CD4-positive, alpha-beta T cell treated with Interleukin-2 at 100 ng/mL for 4 hours (primary cell): Measurements from ENCODE around the gene C17orf50.
A peak's percentile ranks its signal among the peaks of the same experiment; 100 is the strongest.

ENCODE experiments used
- DNase-seq: peaks from one replicate; pipeline ENCODE4 v3.0.0-alpha.2; 2020; ENCODE audit warnings: low spot score

Gene C17orf50

DNA sequence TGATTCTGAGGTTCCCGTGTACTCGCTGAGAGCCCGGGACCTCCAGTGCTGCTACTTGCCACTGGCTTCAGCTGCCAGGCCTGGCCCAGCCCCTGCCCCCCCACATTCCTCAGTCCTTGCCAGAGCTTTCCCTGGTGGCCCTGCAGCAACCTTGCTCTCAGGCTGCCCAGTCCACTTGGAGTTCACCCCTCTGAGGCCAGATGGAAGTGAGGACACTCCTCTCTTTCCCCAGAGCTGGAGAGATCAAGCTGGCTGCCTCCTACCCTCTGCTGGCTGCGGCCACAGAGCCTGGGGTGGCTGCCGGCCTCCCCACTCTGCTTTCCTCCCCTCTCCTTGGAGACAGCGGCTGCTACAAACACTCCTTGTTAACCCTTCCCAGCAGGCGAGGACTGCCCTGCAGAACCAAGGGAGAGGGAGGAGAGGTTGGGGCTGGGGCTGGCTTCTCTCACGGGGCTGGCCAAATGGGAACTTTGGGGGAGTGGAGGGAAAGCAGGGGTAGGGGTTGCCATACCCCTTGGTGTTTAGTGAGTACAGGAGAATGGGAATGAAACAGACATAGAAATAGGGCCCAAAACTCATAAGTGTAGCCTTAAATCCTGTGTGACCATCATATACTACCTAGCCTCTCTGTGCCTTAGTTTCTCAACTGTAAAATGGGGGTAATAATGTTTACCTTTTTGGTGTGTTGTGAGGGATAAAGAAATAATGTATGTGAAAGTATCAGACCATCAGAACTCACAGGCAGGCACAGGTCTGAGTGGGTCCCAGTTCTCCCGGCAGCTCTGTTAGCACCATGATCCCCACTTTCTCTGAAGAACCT lies 7.5 kb upstream of the C17orf50 start, which contains the start of gene GAS2L2:
GAS2L2 (minus strand) TSS at position 295 of the 820 bp plus-strand sequence. CDS start 389 bp downstream, outside the sequence.
- no peak for DNase-seq

GRCh38 chr17:35757243-35757642 lies 3.4 kb upstream of the C17orf50 start:
- DNase-seq: no peak

DNA sequence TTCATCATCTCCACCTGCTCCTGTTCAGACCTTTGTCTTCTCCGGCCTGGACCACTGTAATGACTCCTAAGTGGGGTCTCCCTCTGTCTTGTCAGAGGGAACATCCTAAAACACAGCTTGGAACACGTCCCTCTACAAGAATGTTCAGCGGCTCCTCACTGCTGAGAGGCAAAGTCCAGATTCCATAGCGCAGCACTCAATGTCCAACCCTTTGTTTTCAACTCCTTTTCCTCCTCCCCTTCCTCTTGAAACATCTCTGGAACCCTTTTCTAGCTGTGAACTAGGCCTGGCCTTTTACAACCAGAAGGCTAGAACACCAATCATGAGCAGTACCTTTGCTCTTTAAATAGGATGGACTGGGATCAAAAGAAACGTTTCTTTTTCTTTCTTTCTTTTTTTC lies 914 bp downstream of the C17orf50 start:
- DNase-seq: no peak

DNA sequence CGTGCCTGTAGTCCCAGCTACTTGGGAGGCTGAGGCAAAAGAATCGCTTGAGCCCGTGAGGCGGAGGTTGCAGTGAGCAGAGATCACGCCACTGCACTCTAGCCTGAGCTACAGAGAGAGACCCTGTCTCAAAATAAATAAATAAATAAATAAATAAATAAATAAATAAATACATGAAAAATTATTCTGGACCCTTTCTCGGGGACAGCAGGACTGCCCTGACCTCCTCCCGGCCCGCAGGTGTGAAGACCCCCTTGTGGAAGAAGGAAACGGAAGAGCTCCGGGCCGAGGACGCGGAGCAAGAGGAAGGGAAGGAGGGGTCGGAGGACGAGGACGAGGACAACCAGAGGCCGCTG lies 3.1 kb downstream of the C17orf50 start:
- DNase-seq: no peak

- peak; percentile 89 for DNase-seq
Observed at GRCh38 chr17:35764123-35764991, 3.7 kb downstream of the C17orf50 start.

DNA sequence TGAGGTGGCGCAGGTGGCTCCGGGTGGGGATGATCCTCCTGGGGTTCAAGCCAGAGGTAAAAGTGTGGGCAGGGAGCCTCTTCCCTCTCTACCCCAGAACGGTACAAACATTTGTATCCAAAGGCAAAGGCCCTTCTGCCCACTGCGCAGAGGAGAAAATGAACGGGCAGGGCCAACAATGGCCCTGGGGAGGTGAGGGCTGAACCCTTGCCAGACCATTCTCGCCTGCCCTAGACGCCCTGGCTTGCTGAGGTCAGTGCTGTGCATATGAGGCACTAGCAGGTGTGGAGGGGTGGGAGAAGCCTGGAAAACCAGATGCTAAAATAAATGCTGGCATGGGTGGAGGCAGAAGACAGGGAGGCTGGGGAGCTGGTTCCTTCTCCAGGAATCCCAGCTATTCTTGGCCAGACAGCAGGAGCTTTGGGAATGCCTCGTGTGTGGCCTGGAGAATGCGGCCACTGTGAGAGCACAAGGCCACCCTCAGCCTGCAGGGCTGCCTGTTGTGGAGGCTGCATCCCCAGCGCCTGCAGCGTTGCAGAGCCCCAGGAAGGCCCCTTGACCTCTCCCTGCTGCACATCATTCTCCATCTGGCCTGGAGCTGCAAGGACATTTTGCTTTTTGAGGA lies 4.5 kb downstream of the C17orf50 start:
- DNase-seq: no peak

GRCh38 chr17:35765756-35766488 lies 5.2 kb downstream of the C17orf50 start:
- no peak for DNase-seq

DNA sequence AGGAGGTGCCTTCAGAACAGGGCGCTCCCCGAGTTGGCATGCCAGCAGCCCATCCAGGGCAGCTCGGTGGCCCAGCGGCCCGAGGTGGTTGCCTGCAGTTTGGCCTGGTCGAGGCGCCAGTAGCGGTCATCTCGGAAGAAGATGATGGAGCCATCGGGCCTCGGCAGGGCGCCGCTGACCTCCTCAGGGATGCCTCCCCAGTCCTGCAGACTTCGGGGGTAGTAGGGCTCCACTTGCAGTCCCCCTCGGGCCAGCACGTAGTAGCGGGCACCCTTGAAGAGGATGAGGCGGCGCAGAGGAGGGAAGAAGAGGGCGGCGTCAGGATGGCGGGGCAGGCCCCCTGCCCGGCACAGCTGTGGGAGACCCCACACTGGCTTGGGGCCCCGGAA lies 5.8 kb downstream of the C17orf50 start:
- DNase-seq: no peak

- DNase-seq: peak; percentile 40
Observed at GRCh38 chr17:35766903-35767510, 6.3 kb downstream of the C17orf50 start.

DNA sequence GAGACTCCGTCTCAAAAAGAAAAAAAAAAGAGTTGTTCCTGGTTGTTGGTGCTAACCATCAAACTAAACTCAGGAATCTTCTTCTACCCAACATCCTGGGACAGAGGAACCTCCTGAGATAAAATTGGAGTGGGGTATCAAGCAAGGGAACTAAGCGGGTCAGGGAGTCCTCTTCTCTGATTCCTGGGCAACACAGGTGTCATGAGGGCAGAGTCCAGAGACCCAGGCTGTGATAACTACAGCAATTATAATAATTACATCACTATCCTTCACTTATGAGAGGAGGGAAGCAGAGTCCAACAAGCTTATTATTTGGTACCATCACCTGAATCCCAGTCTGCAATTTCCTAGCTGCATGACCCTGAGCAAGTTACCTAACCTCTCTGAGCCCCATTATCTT lies 8.1 kb downstream of the C17orf50 start:
- no peak for DNase-seq

DNA sequence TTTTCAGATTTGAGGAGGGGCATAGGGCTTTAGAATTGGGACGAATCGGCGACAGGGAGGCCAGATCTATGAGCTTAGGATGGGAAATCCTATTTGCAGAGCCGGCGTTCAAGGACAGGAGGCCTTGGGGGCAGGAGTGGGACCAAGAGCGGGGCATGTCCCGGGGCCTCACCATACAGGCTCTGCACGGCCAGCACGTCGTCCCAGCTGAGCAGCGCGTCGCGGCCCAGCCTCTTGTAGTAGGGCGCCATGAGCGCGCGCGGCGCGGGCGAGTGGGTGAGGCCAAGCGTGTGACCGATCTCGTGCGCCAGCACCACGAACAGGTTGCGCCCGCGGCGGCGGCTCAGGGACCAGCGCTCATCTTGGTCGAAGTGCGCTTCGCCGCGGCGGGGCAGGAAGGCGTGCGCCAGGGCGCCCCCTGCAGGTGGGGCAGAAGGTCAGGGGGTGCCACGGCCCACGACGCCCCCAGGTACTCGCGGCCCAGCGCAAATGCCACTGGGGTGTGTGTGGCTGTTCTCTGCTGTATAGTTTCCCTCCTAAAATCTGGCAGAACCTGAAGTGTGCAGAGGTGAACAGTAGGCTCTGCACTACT lies 9.3 kb downstream of the C17orf50 start:
- no peak for DNase-seq

DNA sequence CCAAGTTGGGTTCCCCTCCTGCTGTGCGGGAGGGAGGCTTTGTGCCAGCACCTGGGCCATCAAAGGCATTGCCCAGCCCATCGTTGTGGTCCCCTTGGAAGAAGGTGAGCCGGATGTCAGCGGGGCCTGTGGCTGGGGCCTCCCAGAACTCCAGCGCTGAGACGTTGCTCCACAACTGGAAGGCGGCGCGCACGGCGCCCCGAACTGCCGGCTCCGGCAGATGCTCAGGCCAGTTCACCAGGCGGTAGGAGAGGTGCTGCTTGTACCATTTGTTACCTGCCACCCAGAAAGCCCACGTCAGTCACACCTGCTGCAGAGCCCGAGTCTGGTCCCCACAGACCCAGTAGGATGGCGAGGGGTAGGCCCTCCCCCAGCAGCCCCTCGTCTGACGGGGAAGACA lies 12.4 kb downstream of the C17orf50 start:
- no peak for DNase-seq

DNA sequence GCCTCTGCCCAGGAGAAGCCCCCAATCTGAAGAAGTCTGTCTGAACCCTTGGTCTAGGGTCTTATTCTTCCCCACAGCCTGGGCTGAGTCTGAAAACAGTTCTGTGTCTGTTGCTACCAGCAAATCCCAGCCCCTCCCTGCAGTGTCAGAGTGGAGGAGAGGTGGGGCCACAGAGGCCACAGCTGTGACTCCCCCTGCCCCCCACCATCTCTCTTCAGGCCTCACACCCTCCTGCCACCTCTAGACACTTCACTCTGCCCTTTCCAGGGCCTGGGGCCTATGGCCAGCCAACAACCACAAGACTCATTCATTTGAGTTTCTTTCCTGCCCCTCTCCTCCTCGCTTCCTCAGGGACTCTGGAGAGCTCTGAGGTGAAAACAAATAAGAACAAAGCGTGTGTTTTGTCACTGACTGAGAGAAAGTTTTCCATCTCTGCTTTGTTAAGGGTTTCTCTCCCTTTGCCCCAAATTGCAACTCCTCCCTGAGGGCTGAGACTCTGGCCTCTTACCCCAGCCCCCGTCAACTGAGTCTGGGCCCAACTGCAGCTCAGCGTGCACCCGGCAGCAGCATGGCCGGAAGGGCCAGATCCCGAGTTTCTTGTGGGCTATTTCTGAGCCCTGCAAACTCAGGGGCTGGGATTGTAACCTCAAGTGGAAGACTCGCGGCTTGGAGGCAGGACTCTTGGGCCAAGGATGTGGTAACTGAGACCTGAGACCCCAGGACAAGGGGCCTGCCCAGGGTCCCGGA lies 13.2 kb downstream of the C17orf50 start:
- no peak for DNase-seq

GRCh38 chr17:35774499-35774898 lies 13.8 kb downstream of the C17orf50 start:
- no peak for DNase-seq

GRCh38 chr17:35775039-35775438 lies 14.4 kb downstream of the C17orf50 start:
- DNase-seq: no peak

DNA sequence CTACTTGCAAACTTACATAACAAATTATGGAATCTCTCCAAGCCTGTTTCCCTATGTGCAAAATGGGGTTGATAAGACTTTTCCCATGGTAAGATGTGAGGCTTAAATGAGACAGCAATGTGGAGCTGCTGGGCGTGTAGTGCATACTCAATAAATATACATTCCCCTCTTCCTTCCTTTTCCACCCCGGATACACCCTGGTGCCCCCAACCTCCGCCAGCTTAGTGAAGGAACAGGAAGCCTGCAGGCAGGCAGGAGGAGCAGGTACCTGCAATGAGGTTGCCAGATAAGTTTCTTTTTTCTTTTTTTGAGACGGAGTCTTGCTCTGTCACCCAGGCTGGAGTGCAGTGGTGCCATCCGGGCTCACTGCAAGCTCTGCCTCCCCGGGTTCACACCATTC lies 14.9 kb downstream of the C17orf50 start:
- no peak for DNase-seq

DNA sequence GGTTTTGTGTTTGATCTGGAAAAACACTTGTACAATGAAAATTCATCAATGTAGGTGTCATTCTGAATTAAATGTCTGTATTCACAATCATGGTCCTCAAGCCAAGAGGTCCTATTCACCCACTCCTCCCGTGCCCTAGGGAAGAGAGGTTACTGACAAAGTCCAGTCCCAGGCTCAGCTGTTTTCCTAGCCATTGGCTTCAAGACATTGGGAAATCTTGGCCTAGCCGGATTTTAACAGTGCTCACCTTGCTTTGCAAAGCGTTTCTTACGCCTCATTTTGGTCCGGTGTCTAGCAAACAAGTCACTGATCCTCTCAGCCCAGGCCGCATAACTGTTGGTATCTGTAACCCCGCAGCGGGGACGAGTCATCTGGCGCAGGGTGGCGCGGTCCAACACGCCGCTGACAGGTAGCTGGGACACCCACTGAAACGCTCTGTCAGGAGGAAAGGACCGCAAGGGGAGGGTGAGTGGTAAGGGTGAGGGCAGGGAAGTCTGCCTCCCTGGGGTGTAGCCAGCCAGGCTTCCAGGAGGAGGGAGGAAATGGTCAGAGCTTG lies 18.0 kb downstream of the C17orf50 start:
- no peak for DNase-seq

- DNase-seq: no peak
Observed at GRCh38 chr17:35780950-35781349, 20.3 kb downstream of the C17orf50 start.

- no peak for DNase-seq
Observed at GRCh38 chr17:35784895-35785294, 24.2 kb downstream of the C17orf50 start.

DNA sequence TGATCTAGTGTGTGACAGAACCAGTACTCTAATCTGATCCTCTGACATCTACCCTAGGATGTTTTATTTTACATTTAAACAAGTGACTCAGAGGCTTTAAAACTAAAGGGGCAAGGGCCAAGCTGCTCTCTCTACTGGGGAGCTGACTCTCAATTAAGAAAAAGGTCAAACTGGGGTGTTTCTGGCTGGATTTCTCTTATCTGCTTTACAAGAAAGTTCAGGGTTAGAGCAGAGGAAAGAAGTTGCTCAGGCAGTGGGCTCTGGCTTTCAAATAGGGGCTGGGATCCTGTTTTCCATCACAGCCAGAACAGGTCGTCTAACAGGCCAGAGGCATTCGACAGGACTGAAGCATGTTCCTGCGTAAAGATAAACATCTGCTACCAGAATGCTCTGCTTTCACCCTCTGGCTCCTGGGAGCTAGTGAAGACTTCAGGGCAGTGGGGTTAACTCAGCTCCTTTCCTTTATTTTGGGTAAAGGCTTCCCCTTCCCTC lies 26.3 kb downstream of the C17orf50 start:
- DNase-seq: no peak
